Stimulated activated effector memory CD8-positive, alpha-beta T cell treated with anti-CD3 and anti-CD28 coated beads, Interleukin-12 subunit alpha, Interleukin-12 subunit beta, amount 100 ng/mL, for 72 hours (primary cell): ENCODE measurements around the gene CRYGS.
"Not testable (repeated sequence)": the region's sequence is repeated elsewhere in the genome, so short reads cannot be mapped to it uniquely, and the experiment has no call there.

Experiments used
- ATAC-seq: fragments of 150-1000 bp; cut with Tn5 transposase; 2 replicates; pipeline ENCODE4 v1.10.0; 2021
- DNase-seq, 2 donors: peaks; one replicate each; pipeline ENCODE4 v3.0.0; 2021 to 2022; ENCODE audit warnings: low spot score in 2 of 2
- H3K27ac Mint-ChIP-seq: one replicate; pipeline ENCODE4 v1.8.0; 2022; ENCODE audit warnings: mild to moderate bottlenecking, mixed read lengths
- H3K36me3 Mint-ChIP-seq: one replicate; pipeline ENCODE4 v1.8.0; 2022; ENCODE audit warnings: mild to moderate bottlenecking, mixed read lengths
- H3K4me1 Mint-ChIP-seq: one replicate; pipeline ENCODE4 v1.8.0; 2022; ENCODE audit warnings: mixed read lengths
- H3K4me3 Mint-ChIP-seq: one replicate; pipeline ENCODE4 v1.8.0; 2022; ENCODE audit warnings: mild to moderate bottlenecking, mixed read lengths
- H3K9me3 Mint-ChIP-seq: one replicate; pipeline ENCODE4 v1.8.0; 2022; ENCODE audit warnings: mixed read lengths

Gene CRYGS

GRCh38 chr3:186515125-186515524, 29.1 kb downstream of the CRYGS start:
- Mint-ChIP-seq H3K36me3 (peaks cover 12% of the 10 kb centered on the region), H3K9me3 (no peaks in the 10 kb centered on the region), H3K27ac (no peak overlapping the region), H3K4me1 (peaks cover 91% of the 10 kb centered on the region), H3K4me3 (no peak overlapping the region)
- DNase-seq (no peak), ATAC-seq (no peak)

GRCh38 chr3:186514296-186515002, 29.7 kb downstream of the CRYGS start:
- Mint-ChIP-seq H3K9me3 (no peaks in the 10 kb centered on the region), H3K4me1 (peaks cover 89% of the 10 kb centered on the region), H3K27ac (no peak overlapping the region), H3K4me3 (no peak overlapping the region), H3K36me3 (peaks cover 12% of the 10 kb centered on the region)
- peak; percentile 65 for ATAC-seq
- no peak for DNase-seq

- Mint-ChIP-seq H3K27ac (no peak overlapping the region), H3K36me3 (peaks cover 8% of the 10 kb centered on the region), H3K9me3 (no peaks in the 10 kb centered on the region), H3K4me3 (no peak overlapping the region), H3K4me1 (peaks cover 78% of the 10 kb centered on the region)
- no peak for DNase-seq
- no peak for ATAC-seq
These were observed 30.8 kb downstream of the CRYGS start for GRCh38 chr3:186513386-186513785.

GRCh38 chr3:186512570-186513302, 31.4 kb downstream of the CRYGS start:
- H3K4me1 Mint-ChIP-seq: peaks cover 72% of the 10 kb centered on the region
- peaks cover 8% of the 10 kb centered on the region for H3K36me3 Mint-ChIP-seq
- no peak overlapping the region for H3K4me3 Mint-ChIP-seq
- ATAC-seq (no peak), DNase-seq (no peak)
- no peak overlapping the region for H3K27ac Mint-ChIP-seq
- H3K9me3 Mint-ChIP-seq: no peaks in the 10 kb centered on the region

GRCh38 chr3:186511702-186512101, 32.5 kb downstream of the CRYGS start:
- H3K36me3 Mint-ChIP-seq: peaks cover 7% of the 10 kb centered on the region
- ATAC-seq: no peak
- H3K4me3 Mint-ChIP-seq: no peak overlapping the region
- no peaks in the 10 kb centered on the region for H3K9me3 Mint-ChIP-seq
- peak overlapping the region; percentile 73 for H3K27ac Mint-ChIP-seq
- peaks cover 71% of the 10 kb centered on the region for H3K4me1 Mint-ChIP-seq
- DNase-seq: no peak

GRCh38 chr3:186511245-186511644, 32.9 kb downstream of the CRYGS start:
- DNase-seq (no peak), ATAC-seq (peak; percentile 87)
- Mint-ChIP-seq H3K9me3 (no peaks in the 10 kb centered on the region), H3K4me3 (peak overlapping the region; percentile 39), H3K4me1 (peaks cover 70% of the 10 kb centered on the region), H3K36me3 (peaks cover 3% of the 10 kb centered on the region), H3K27ac (peak overlapping the region; percentile 73)

- DNase-seq: no peak
- Mint-ChIP-seq H3K4me1 (peaks cover 64% of the 10 kb centered on the region), H3K4me3 (peak overlapping the region; percentile 39), H3K36me3 (no peaks in the 10 kb centered on the region), H3K27ac (peak overlapping the region; percentile 73), H3K9me3 (no peaks in the 10 kb centered on the region)
- no peak for ATAC-seq
These were observed 33.7 kb downstream of the CRYGS start for GRCh38 chr3:186510374-186511079.

- Mint-ChIP-seq H3K4me1 (peaks cover 53% of the 10 kb centered on the region), H3K27ac (no peak overlapping the region), H3K4me3 (no peak overlapping the region), H3K36me3 (no peaks in the 10 kb centered on the region), H3K9me3 (no peaks in the 10 kb centered on the region)
- ATAC-seq (no peak), DNase-seq (no peak)
These were observed 34.8 kb downstream of the CRYGS start for GRCh38 chr3:186509423-186509822.

- ATAC-seq (peak; percentile 58), DNase-seq (no peak)
- H3K9me3 Mint-ChIP-seq: no peaks in the 10 kb centered on the region
These were observed 37.3 kb downstream of the CRYGS start for GRCh38 chr3:186506857-186507256.

GRCh38 chr3:186506191-186506739, 37.9 kb downstream of the CRYGS start:
- H3K27ac Mint-ChIP-seq: no peak overlapping the region
- peaks cover 41% of the 10 kb centered on the region for H3K4me1 Mint-ChIP-seq
- no peaks in the 10 kb centered on the region for H3K36me3 Mint-ChIP-seq
- DNase-seq (no peak), ATAC-seq (no peak)
- H3K9me3 Mint-ChIP-seq: no peaks in the 10 kb centered on the region
- no peak overlapping the region for H3K4me3 Mint-ChIP-seq

More at GRCh38 chr3:186506857-186507256, 37.3 kb downstream of the CRYGS start:
- Mint-ChIP-seq H3K36me3 (no peaks in the 10 kb centered on the region), H3K4me1 (peaks cover 47% of the 10 kb centered on the region), H3K27ac (no peak overlapping the region), H3K4me3 (no peak overlapping the region)

- Mint-ChIP-seq H3K36me3 (no peaks in the 10 kb centered on the region), H3K4me3 (peak overlapping the region; percentile 52), H3K4me1 (peaks cover 28% of the 10 kb centered on the region), H3K9me3 (no peaks in the 10 kb centered on the region), H3K27ac (peak overlapping the region; percentile 23)
- no peak for DNase-seq
- peak; percentile 22 for ATAC-seq
These were observed 41.0 kb downstream of the CRYGS start for GRCh38 chr3:186502966-186503712.

GRCh38 chr3:186502138-186502948, 41.8 kb downstream of the CRYGS start:
- Mint-ChIP-seq H3K36me3 (no peaks in the 10 kb centered on the region), H3K4me1 (peaks cover 28% of the 10 kb centered on the region), H3K27ac (peak overlapping the region; percentile 23), H3K9me3 (no peaks in the 10 kb centered on the region), H3K4me3 (peak overlapping the region; percentile 52)
- ATAC-seq (peak; percentile 89), DNase-seq (no peak)

- not testable (repeated sequence) for DNase-seq, H3K9me3 Mint-ChIP-seq, H3K4me3 Mint-ChIP-seq, H3K27ac Mint-ChIP-seq, ATAC-seq, H3K36me3 Mint-ChIP-seq
- peaks cover 17% of the 10 kb centered on the region for H3K4me1 Mint-ChIP-seq
These were observed 44.2 kb downstream of the CRYGS start for GRCh38 chr3:186499949-186500348.

GRCh38 chr3:186498022-186498421, 46.2 kb downstream of the CRYGS start:
- H3K27ac Mint-ChIP-seq, H3K4me3 Mint-ChIP-seq, H3K9me3 Mint-ChIP-seq, H3K36me3 Mint-ChIP-seq, ATAC-seq, DNase-seq: not testable (repeated sequence)
- peaks cover 12% of the 10 kb centered on the region for H3K4me1 Mint-ChIP-seq
